ENCODE measurements around the gene TLE5.

DNA sequence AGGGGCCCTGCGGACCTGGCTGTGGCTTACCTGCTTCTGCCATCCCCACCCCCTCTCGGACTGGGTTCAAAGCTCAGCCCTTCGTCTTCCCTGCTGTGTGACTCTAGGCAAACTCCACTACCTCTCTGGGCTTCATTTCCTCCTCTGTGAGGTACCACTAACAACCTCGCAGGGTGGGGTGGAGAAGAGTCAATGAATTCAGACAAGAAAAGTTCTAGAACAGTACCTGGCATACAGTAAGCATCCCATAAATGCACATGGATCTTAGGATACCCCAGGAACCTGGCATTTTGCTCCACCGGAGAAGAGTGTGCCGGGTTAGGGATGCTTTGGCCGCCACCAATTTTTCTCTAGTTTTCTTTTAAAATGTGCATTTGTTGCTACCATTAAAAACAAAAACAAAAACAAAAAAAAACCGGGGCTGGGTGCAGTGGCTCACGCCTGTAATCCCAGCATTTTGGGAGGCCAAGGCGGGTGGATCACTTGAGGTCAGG lies 3.4 kb downstream of the TLE5 start:
- TF ChIP-seq, protein P1, sequence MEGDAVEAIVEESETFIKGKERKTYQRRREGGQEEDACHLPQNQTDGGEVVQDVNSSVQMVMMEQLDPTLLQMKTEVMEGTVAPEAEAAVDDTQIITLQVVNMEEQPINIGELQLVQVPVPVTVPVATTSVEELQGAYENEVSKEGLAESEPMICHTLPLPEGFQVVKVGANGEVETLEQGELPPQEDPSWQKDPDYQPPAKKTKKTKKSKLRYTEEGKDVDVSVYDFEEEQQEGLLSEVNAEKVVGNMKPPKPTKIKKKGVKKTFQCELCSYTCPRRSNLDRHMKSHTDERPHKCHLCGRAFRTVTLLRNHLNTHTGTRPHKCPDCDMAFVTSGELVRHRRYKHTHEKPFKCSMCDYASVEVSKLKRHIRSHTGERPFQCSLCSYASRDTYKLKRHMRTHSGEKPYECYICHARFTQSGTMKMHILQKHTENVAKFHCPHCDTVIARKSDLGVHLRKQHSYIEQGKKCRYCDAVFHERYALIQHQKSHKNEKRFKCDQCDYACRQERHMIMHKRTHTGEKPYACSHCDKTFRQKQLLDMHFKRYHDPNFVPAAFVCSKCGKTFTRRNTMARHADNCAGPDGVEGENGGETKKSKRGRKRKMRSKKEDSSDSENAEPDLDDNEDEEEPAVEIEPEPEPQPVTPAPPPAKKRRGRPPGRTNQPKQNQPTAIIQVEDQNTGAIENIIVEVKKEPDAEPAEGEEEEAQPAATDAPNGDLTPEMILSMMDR (optimal IDR thresholded peaks at IDR 0.05 in 1 of 3, IDR thresholded peaks at IDR 0.05 in 1 of 3, conservative IDR thresholded peaks at IDR 0.05 in 1 of 3; ENCODE audit: extremely low read depth in 1 of 3, insufficient read depth in 2 of 3, low read length in 3 of 3): no peak
- TF ChIP-seq EZH2 (IDR thresholded peaks at IDR 0.05; ENCODE audit: low read length): no peak

All from keratinocyte (primary cell).